ENCODE data around the gene THSD7A.

The THSD7A gene

DNA sequence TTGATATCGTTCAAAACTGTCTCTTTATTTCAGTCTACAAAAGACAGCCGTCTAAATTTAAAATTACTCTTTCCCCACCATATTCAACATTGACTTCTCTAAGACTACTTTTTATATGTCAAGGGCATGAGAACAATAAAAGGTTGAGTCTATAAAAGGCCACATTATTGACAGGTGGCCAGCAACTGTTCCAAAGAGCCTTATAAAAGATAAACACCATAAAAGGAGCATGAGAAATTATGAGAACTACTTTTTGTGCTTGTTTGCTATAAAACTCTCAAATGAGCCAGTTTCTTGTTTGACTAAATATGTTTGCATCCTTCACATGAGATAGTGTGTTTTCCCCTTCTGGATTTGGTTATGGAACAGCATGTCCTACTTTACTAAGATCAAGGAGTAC is 189.2 kb downstream of the THSD7A start:
- no peak for DNase-seq (ENCODE audit: insufficient read length, low spot score)
- FAIRE-seq: no peak
- no peak for TF ChIP-seq POLR2AphosphoS5 (IDR thresholded peaks at IDR 0.05; ENCODE audit: low read depth, low read length)
- no peak for TF ChIP-seq POU2F2 (IDR thresholded peaks at IDR 0.05; ENCODE audit: low read depth, low read length)
- TF ChIP-seq PAX5 (IDR thresholded peaks at IDR 0.05; ENCODE audit: insufficient read depth, low read length, severe bottlenecking): no peak
- TF ChIP-seq TAF1 (IDR thresholded peaks at IDR 0.05; ENCODE audit: low read depth, low read length): no peak
- no peak for TF ChIP-seq SPI1 (IDR thresholded peaks at IDR 0.05; ENCODE audit: low read depth, low read length)
- TF ChIP-seq POLR2A (IDR thresholded peaks at IDR 0.05; ENCODE audit: low read depth, low read length): no peak

DNA sequence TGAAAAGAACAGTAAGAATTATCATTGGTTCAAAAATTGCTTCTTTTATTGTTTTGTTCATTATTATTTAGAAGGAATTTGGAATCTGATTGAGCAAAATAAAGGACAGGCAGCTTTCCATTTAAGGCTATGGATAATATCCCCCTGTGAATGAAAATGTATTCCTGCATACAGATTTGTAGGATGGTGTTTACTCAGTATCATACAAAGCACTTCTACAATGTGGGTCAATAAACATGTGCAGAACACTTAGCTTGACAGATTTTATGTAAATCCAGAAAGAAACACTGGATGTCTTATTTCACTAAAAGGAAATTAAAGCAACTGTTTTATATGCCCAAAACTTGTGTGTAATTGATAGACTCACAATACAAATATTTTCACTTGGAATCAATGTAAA is 189.7 kb downstream of the THSD7A start:
- FAIRE-seq: no peak
- DNase-seq (ENCODE audit: insufficient read length, low spot score): no peak
- no peak for TF ChIP-seq PAX5 (IDR thresholded peaks at IDR 0.05; ENCODE audit: insufficient read depth, low read length, severe bottlenecking)
- TF ChIP-seq SPI1 (IDR thresholded peaks at IDR 0.05; ENCODE audit: low read depth, low read length): no peak
- TF ChIP-seq POLR2AphosphoS5 (IDR thresholded peaks at IDR 0.05; ENCODE audit: low read depth, low read length): no peak
- TF ChIP-seq POU2F2 (IDR thresholded peaks at IDR 0.05; ENCODE audit: low read depth, low read length): no peak

DNA sequence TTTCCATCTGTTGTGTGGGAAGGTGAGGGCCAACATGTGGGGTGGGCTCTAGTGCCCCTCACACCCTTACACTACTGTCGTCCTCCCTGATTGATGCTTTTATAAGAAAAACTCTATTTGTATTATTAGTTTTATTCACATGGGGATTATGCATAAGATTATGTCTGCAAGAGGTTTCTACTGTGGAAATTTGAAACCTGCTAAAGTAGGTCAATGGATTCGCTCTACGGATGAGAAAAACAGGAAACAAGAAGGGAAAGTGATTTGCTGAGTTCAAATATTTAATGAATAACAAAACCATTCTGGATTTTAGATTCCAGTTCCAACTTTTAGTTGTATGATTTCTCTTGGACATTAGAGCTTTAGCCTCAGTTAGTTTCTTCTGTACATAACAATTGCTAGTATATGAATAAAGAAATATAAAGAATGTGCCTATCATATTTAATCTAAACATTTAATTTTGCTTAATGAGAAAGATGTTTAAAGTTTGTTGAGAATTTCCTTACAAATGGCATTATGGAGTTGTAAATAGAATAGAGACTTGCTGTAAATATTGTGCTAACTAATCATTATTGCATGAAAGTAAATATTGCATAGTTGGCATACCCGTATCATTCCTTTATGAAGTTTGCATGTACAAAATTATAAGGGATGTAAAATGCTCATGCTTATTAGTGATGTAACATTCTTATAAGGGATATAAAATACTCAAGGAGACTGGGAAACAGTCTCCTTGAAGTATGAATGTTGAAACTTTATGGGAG is 193.8 kb downstream of the THSD7A start:
- TF ChIP-seq TAF1 (IDR thresholded peaks at IDR 0.05; ENCODE audit: low read depth, low read length): no peak
- no peak for TF ChIP-seq SPI1 (IDR thresholded peaks at IDR 0.05; ENCODE audit: low read depth, low read length)
- no peak for TF ChIP-seq PAX5 (IDR thresholded peaks at IDR 0.05; ENCODE audit: insufficient read depth, low read length, severe bottlenecking)
- TF ChIP-seq POLR2A (IDR thresholded peaks at IDR 0.05; ENCODE audit: low read depth, low read length): no peak
- TF ChIP-seq POLR2AphosphoS5 (IDR thresholded peaks at IDR 0.05; ENCODE audit: low read depth, low read length): no peak
- no peak for TF ChIP-seq POU2F2 (IDR thresholded peaks at IDR 0.05; ENCODE audit: low read depth, low read length)
- DNase-seq (ENCODE audit: insufficient read length, low spot score): no peak
- no peak for FAIRE-seq

DNA sequence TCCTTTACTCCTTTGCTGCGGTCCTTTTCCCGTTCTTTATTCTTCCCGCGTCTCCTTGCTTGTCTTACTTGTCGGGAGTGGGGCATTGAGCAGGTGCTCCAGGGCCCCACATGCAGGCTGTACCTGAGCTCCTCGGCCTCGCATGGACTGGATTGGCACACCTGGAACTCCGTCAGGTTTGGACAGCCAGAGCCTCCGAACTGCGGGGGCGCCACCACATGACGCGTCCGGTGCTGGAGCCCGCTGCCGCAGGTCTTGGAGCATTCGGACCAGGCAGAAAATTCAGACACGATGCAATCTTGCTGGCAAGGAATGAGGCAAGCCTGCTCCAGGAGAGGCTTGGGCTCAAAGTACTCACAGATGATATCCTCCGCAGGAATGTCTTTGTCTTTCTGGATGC is 195.7 kb downstream of the THSD7A start:
- DNase-seq (ENCODE audit: insufficient read length, low spot score) (no peak), FAIRE-seq (no peak)
- TF ChIP-seq PAX5 (IDR thresholded peaks at IDR 0.05; ENCODE audit: insufficient read depth, low read length, severe bottlenecking) (no peak), SPI1 (IDR thresholded peaks at IDR 0.05; ENCODE audit: low read depth, low read length) (no peak), POLR2AphosphoS5 (IDR thresholded peaks at IDR 0.05; ENCODE audit: low read depth, low read length) (no peak), POLR2A (IDR thresholded peaks at IDR 0.05; ENCODE audit: low read depth, low read length) (no peak), POU2F2 (IDR thresholded peaks at IDR 0.05; ENCODE audit: low read depth, low read length) (no peak), TAF1 (IDR thresholded peaks at IDR 0.05; ENCODE audit: low read depth, low read length) (no peak)

DNA sequence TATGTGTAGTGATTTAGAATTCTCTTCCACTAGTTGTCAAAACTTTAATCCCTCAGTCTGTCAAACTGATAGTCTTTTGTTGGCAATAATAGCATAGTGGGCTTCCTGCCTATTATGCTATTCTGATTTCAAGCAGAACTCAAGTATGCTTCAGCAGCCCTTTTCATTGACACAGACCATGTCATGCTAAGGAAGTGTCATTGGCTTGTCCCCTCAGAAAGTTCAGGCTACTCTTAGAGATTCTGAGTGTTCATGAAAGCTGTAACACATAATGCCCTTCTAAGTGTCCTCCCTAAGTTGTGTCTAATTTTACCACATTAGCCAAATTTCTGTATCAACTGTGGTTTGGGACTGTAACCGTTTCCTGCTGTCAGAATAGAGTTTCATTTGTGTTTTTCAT is 198.7 kb downstream of the THSD7A start:
- TF ChIP-seq SPI1 (IDR thresholded peaks at IDR 0.05; ENCODE audit: low read depth, low read length) (no peak), POLR2A (IDR thresholded peaks at IDR 0.05; ENCODE audit: low read depth, low read length) (no peak), POU2F2 (IDR thresholded peaks at IDR 0.05; ENCODE audit: low read depth, low read length) (no peak), POLR2AphosphoS5 (IDR thresholded peaks at IDR 0.05; ENCODE audit: low read depth, low read length) (no peak), PAX5 (IDR thresholded peaks at IDR 0.05; ENCODE audit: insufficient read depth, low read length, severe bottlenecking) (no peak), TAF1 (IDR thresholded peaks at IDR 0.05; ENCODE audit: low read depth, low read length) (no peak)
- FAIRE-seq (no peak), DNase-seq (ENCODE audit: insufficient read length, low spot score) (no peak)

DNA sequence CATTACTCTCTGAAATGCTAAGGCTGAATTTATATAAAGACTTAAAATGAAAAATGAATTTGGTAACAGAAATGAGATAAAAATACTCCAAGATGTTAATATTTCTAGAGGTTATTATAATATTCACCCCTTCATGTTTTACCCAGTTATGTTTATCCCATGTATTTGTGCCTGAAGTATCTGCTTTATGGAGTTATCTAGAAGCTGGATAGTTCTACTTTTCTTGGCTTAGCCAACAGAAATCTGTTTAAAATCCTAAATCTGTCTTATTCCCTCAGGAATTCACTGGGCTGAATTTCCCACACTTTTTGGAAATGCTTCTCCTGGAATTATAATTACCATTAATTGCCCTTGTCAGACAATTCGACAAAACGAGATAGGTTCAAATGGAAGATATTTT is 201.6 kb downstream of the THSD7A start:
- DNase-seq (ENCODE audit: insufficient read length, low spot score) (no peak), FAIRE-seq (no peak)
- TF ChIP-seq TAF1 (IDR thresholded peaks at IDR 0.05; ENCODE audit: low read depth, low read length): no peak
- TF ChIP-seq POLR2AphosphoS5 (IDR thresholded peaks at IDR 0.05; ENCODE audit: low read depth, low read length): no peak
- no peak for TF ChIP-seq SPI1 (IDR thresholded peaks at IDR 0.05; ENCODE audit: low read depth, low read length)
- TF ChIP-seq PAX5 (IDR thresholded peaks at IDR 0.05; ENCODE audit: insufficient read depth, low read length, severe bottlenecking): no peak
- TF ChIP-seq POLR2A (IDR thresholded peaks at IDR 0.05; ENCODE audit: low read depth, low read length): no peak
- TF ChIP-seq POU2F2 (IDR thresholded peaks at IDR 0.05; ENCODE audit: low read depth, low read length): no peak

DNA sequence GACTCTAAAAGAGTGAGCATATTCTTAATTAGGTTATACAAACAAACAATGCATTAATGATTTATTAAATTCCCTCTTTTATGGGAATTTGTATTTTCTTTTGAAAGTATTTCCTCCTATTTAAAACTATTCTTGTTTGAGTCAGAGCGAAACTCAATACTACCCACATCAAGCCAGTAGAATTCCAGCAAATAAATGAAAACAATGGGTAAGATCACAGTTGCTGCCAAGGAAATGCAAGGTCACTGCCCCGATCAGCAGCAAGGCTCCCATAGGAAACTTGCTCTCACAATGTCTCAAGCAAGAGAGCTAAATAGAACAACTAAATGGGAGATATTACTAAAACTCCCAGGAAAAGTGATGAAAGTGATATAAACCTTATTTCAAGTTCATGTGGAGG is 206.3 kb downstream of the THSD7A start:
- no peak for FAIRE-seq
- TF ChIP-seq SPI1 (IDR thresholded peaks at IDR 0.05; ENCODE audit: low read depth, low read length): no peak
- no peak for TF ChIP-seq POLR2AphosphoS5 (IDR thresholded peaks at IDR 0.05; ENCODE audit: low read depth, low read length)
- TF ChIP-seq PAX5 (IDR thresholded peaks at IDR 0.05; ENCODE audit: insufficient read depth, low read length, severe bottlenecking): no peak
- TF ChIP-seq POLR2A (IDR thresholded peaks at IDR 0.05; ENCODE audit: low read depth, low read length): no peak
- no peak for TF ChIP-seq POU2F2 (IDR thresholded peaks at IDR 0.05; ENCODE audit: low read depth, low read length)
- TF ChIP-seq TAF1 (IDR thresholded peaks at IDR 0.05; ENCODE audit: low read depth, low read length): no peak

DNA sequence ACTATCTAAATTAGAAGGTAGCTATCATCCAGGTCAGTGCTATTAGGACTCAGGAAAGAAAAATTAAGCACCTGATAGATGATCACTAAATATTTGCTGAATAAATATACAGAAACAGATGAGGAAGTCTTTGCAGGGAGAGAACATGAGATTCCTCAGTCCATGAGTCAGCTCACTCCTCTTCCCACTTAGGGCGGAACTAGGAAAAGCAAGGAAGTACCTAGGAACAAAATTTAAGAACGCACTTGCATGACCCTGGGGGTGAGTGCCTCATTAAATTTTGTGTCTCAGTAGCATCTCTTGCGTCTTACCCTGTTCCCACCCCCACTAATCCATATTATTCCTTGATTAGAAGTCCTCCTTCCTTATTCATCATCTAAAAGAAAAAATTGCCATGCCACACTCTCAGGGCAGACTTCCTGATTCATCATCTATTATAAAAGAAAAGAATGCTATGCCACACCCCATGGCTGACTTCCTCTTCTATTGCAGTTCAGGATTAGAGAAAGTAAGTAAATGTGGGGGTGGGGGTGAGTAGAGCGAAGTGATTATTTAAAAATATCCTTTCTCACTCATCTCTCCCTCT is 208.8 kb downstream of the THSD7A start:
- TF ChIP-seq POLR2A (IDR thresholded peaks at IDR 0.05; ENCODE audit: low read depth, low read length): no peak
- TF ChIP-seq PAX5 (IDR thresholded peaks at IDR 0.05; ENCODE audit: insufficient read depth, low read length, severe bottlenecking): no peak
- FAIRE-seq: no peak
- no peak for DNase-seq (ENCODE audit: insufficient read length, low spot score)

More for the DNA sequence above, 206.3 kb downstream of the THSD7A start:
- DNase-seq (ENCODE audit: insufficient read length, low spot score): no peak

DNA sequence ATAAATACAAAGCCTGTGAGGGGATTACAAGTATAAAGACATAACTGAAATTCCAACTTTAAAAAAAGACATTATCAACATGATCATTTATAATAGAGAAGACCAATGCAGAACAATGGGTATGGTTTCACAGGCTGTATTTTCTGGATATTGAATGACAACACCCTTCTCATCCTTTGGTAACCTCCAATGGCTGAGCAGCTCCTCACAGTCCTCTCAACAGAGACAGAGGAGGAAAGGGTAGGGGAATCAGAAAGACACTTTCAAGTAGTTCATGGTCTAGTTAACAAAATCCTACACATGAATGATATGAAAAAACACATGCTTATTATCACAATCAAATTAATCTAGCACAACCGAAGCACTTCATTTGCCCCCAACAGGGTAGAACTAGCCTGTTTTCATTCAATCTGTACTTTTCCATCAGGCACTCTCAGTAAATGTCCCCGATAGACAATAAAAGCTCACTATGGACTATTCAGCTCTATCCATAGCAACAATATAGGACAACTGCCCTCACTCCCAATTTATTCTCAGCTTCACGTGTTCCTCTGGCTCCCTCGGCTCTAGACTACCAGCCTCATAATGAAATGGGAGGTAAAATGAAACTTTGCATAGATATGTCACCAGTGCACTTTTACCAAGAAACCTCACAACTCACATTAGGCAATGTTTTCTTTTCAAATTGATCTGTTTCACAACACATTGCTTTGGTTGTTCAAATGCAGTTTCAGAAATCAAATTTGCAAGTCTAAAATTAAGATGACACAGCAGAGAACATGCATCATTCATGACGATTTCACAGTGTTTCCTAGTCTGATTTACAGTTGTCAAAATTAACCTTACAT is 211.4 kb downstream of the THSD7A start:
- FAIRE-seq: peak; percentile 43

More for the DNA sequence above, 211.4 kb downstream of the THSD7A start:
- no peak for DNase-seq (ENCODE audit: insufficient read length, low spot score)
- TF ChIP-seq SPI1 (IDR thresholded peaks at IDR 0.05; ENCODE audit: low read depth, low read length) (no peak), POLR2A (IDR thresholded peaks at IDR 0.05; ENCODE audit: low read depth, low read length) (no peak), POU2F2 (IDR thresholded peaks at IDR 0.05; ENCODE audit: low read depth, low read length) (no peak), PAX5 (IDR thresholded peaks at IDR 0.05; ENCODE audit: insufficient read depth, low read length, severe bottlenecking) (no peak), TAF1 (IDR thresholded peaks at IDR 0.05; ENCODE audit: low read depth, low read length) (no peak), POLR2AphosphoS5 (IDR thresholded peaks at IDR 0.05; ENCODE audit: low read depth, low read length) (no peak)

Measured in GM12891 (cell line).